ENCODE results near the gene KIAA0040.

KIAA0040 gene

GRCh38 chr1:175200678-175201521 lies 8.3 kb upstream of the KIAA0040 start:
- no peak for FAIRE-seq

GRCh38 chr1:175198332-175198731 lies 5.8 kb upstream of the KIAA0040 start:
- no peak for FAIRE-seq

- FAIRE-seq = no peak
Observed at GRCh38 chr1:175197531-175197930, 5.0 kb upstream of the KIAA0040 start.

- FAIRE-seq = no peak
Observed at GRCh38 chr1:175195798-175196197, 3.2 kb upstream of the KIAA0040 start.

- FAIRE-seq = no peak
Observed at GRCh38 chr1:175195281-175195680, 2.7 kb upstream of the KIAA0040 start.

- no peak for FAIRE-seq
Observed at GRCh38 chr1:175193527-175193910, 943 bp upstream of the KIAA0040 start.

GRCh38 chr1:175192111-175192629 lies 406 bp downstream of the KIAA0040 start:
- no peak for FAIRE-seq

- FAIRE-seq = no peak
Observed at GRCh38 chr1:175191659-175192058, 917 bp downstream of the KIAA0040 start.

GRCh38 chr1:175188936-175189335 lies 3.6 kb downstream of the KIAA0040 start:
- no peak for FAIRE-seq

GRCh38 chr1:175186433-175187160 lies 6.0 kb downstream of the KIAA0040 start:
- FAIRE-seq = no peak

GRCh38 chr1:175185903-175186302 lies 6.7 kb downstream of the KIAA0040 start:
- FAIRE-seq = no peak

GRCh38 chr1:175183586-175183985 lies 9.0 kb downstream of the KIAA0040 start:
- no peak for FAIRE-seq

- no peak for FAIRE-seq
Observed at GRCh38 chr1:175182201-175182746, 10.3 kb downstream of the KIAA0040 start.

GRCh38 chr1:175179837-175180590 lies 12.6 kb downstream of the KIAA0040 start:
- no peak for FAIRE-seq

GRCh38 chr1:175178456-175178855 lies 14.1 kb downstream of the KIAA0040 start:
- no peak for FAIRE-seq

- no peak for FAIRE-seq
Observed at GRCh38 chr1:175178056-175178455, 14.5 kb downstream of the KIAA0040 start.

- FAIRE-seq = no peak
Observed at GRCh38 chr1:175176246-175176645, 16.3 kb downstream of the KIAA0040 start.

GRCh38 chr1:175174309-175175102 lies 18.1 kb downstream of the KIAA0040 start:
- no peak for FAIRE-seq

GRCh38 chr1:175173531-175173930 lies 19.0 kb downstream of the KIAA0040 start:
- FAIRE-seq = no peak

GRCh38 chr1:175172503-175172902 lies 20.1 kb downstream of the KIAA0040 start:
- FAIRE-seq = no peak

- FAIRE-seq = no peak
Observed at GRCh38 chr1:175171036-175171913, 21.3 kb downstream of the KIAA0040 start.

All from TTC549 (cell line).